GM18867 (cell line): ENCODE data around the gene DLG2.
"Not testable (repeated sequence)": the region's sequence is repeated elsewhere in the genome, so short reads cannot be mapped to it uniquely, and the experiment has no call there.

ENCODE experiments used
- ATAC-seq: cut with Tn5 transposase; IDR thresholded peaks from one replicate; pipeline ENCODE4 v1.9.1; 2021; ENCODE audit warnings: mild to moderate bottlenecking, moderate library complexity; ENCODE audit not compliant: unreplicated experiment

DLG2 gene

DNA sequence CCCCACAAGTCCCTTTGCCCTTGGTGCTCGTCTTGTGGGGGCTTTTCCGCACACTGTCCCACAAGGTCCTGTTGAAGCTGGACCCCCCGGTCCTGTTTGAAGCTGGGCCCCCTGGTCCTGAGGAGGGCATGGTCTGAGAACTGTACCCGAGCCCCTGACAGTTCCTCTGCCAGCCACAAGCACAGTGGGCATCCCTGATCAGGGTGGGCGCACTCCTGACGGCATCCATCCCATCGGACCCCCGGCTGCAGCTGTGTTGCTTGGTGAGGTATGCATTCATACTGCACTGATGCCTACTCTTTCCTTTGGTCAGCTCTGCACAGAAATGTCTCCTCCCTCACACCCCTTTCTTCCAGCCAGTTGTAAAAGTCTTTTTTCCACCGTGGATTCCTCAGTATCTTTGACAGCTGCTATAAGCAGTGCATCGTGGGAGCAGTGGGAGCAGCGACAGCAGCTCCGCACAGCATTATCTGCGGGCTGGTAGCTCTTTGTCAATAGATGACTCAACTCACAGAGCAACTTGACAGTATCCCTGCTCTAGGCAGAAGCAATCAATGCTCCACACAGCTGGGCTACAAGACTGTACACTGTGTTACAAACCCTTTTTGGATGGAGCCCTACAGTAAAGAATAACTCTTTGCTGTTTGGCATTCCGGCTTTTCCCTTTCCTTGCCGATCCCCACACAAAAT is 1310.1 kb downstream of the DLG2 start:
- ATAC-seq = no peak

DNA sequence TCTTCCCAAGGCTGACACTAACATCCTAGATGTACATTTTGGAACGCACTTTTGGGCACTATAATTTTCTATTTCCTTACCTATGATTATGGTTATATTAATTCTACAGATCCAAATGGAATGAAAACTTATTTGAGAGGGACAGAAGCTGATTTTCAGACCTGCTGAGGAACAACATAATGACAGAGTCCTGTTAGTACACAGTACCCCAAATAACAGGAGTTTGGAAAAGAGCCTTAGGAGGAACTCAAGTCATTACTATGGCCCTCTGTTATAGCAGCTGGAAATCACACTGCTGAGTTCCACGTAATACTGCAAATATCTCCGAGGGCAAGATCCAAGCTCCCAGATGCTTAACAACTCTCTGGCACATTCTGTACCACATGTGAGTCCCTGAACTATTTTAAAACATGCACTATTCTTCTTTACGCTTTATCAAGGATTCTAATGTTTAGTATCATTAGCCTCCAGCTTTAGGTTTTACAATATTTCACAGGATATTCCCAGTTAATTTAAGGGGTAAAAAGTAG is 1313.2 kb downstream of the DLG2 start:
- no peak for ATAC-seq

DNA sequence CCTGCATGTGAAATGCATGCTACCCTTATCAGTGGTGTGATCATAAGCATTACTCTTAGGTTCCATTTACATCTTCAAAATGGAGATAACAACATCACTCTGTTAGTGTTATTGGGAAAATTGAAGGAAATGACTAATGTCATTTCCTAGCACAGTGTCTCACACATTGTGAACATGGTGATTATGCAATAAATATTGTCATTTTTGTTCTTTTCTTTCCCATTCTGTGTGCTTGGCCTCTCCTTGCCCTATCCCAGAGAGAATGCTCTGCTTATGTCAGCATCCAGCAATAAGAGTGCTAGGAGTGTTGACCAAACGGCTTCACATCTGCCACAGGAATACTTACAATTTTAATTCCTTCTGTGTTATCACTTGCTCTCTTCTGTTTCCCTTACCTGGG is 1316.9 kb downstream of the DLG2 start:
- ATAC-seq = no peak

DNA sequence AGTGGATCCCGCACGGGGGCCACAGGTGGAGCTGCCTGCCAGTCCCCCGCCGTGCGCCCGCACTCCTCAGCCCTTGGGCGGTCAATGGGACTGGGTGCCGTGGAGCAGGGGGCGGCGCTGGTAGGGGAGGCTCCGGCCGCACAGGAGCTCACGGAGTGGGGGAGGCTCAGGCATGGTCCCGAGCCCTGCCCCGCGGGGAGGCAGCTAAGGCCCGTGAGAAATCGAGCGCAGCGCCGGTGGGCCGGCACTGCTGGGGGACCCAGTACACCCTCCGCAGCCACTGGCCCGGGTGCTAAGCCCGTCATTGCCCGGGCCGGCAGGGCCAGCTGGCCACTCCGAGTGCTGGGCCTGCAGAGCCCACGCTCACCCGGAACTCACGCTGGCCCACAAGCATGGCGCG is 1318.7 kb downstream of the DLG2 start:
- not testable (repeated sequence) for ATAC-seq

DNA sequence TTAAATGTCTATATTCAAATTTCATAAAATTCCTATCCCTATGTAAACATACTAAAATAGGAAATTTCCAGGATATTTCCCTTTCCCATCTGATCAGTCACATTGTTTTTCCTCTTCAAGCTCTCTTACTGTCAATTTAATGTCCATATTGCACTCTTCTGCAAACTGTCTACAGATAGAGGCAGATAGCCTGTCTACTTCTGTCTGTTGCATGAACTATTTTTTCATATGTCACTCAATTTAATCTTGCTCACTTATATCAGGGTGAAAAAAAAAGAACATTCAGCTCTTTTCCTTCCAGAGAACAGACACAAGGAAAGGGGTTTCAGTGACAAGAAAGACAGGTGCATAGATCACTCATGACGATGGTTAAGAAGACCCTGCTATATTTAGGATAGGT is 1327.1 kb downstream of the DLG2 start:
- no peak for ATAC-seq

DNA sequence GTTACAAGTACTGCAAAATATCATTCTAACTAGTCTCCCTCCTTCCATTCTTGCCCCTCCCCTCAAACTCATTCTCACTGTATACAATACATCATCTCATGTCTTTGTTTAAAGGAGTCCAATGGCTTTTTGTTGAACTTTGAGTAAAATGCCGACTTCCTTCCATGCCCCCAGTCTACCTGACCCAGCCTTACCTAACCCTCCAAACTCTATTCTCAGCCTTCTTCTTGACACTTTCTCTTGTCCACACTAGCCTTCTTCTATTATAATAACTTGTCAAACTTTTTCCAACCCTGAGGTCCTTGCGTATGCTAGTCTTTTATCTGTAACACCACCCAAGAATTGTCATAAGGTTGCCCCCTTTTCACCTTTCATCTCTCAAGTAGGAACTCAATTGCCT is 1329.6 kb downstream of the DLG2 start:
- ATAC-seq = no peak

DNA sequence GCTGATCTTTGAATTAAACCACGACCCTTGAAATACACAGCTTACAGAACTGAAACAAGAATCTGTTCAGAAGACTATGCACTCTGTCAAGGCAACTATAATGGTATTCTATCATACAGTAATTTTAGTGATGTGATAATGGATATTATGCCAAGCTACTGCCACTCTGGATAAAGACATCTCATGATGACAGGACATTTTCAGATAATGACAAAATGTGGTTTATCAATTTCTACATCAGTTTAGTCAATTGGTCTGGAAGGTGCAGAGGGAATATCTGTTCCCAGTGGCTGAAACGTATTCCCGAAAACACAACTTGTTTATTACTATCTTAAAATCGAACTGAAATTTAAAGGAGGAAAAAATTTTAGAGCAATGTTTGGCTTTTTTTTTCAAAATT is 1331.3 kb downstream of the DLG2 start:
- ATAC-seq = no peak

DNA sequence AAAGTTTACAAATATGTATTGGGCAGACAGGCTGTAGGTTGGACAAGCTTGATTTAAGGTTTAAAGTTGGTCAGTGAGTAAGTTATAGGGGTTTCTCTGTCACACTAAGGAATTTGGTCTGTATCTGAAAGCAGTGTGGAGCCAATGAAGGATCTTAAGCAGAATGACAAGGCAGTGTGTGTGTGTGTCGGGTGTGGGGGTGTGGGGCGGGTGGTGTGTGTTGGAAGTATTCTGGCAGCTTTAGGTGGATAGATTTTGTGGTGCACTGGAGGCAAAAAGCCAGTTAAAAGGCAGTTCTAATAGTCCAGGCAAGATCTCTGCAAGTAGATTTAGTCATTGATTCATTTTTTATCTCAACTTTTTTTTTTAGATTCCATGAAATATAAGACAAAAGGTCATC is 1334.2 kb downstream of the DLG2 start:
- no peak for ATAC-seq

DNA sequence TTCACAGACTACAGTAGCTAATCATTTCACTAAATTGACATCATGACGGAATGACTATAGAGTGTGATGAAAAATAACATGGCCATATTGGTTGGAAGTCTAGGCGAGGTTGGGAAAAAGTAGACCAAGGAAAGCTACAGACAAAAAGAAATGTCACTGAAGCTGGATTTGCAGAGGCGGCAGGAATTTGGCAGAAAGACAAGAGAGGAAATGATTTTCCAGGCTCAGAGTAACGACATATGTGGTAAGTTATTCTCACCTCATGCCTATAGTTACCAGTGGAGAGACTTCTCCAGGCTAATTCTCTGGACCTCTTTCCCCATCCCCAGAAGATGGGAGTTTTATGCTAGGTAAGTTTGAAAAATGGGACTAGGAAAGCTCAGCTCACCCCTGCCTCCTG is 1335.1 kb downstream of the DLG2 start:
- no peak for ATAC-seq

DNA sequence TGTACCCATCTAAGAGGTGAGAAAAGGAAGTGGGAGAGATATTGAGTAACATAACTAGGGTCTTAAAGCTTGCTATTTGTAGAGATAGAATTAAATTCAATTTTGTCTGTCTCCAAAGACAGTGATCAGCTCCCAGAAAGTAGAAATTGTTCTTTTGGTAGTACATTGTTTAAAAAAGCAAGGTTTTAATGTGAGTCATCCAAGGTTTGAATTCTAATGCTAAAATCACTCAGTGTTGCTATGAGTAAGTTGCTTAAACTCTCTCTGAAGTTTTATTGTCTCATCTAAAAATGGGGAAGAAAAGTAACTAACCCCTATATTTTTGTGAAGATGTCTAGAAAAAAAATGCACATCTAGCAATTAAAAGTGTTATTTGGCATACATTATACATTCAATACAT is 1336.5 kb downstream of the DLG2 start:
- ATAC-seq = no peak

DNA sequence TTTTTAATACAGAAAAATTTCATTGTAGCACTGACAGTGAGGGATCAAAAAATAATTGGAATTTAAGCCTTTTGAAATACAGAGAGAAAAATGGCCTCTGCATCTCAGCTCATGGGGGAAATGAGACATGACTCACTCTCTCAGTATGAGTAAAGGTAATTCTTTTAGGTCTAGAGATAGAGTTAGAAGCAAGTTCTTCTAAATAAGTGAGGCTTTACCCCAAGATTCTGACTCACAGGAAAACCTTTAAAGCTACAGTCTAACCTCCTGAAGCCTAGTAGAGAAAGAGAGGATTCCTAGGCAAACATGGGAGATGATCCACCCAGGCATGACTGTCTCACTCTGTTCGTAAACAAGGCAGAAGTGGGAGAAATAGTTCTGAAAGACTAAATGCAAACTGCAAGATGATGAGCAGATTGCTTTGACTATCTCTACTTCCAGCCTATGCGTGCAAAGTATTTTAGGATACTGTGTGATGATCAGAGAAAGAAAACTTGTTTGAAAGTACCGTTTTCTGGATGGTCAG is 1337.7 kb downstream of the DLG2 start:
- ATAC-seq = peak; percentile 98

DNA sequence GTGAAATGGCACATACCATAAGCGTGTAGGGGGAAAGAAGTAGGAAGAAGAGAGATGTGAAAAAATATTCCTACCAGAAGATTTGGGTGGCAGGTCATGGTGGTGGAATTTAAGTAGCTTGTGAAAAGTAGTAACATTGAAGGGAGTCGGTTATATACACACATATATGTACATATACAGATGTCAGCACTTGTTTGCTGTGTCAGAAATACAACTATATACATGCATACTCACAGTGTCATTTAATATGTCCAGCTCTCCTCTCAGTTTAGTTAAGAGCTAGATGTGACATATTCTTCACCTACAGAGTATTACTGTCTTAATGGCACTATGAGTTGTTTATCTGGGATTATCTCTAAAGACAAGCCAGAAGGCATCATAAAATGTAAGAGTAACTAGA is 1353.6 kb downstream of the DLG2 start:
- ATAC-seq = no peak

DNA sequence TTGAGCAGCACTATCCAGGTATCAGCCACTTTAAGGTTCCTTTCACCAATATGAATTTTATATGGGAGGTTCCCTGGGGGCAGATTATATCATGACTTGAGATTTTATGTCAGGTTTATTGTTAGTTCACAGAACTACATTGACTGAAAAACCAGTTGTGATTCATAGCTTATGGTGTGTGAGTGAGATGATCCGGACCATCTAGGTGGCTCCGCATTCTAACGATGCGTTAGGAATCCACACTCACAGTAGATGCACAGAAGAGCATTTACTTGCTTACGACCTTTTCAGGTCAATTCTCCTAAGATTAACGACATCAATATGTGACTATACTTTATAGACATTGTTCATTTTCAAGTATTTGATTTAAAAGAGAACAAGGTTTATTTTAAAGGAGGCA is 1356.7 kb downstream of the DLG2 start:
- ATAC-seq = no peak

DNA sequence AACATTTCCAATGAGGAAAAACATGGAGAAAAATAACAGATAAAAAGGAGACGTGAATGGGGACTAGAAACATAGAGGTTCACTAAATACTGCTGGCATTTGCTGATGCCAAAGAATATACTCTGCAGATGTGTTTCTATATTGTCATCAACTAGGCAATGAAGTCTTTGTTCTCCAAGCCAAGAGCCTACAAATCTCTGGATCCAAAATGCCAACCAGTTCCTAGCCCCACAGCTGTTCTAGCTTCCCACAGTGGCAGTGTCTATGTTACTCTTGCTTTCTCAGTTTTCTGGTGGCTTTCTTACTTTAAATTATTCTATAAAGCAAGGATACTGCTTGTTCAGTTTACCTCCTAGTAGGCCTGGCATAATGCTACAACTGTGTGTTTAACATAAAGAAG is 1363.1 kb downstream of the DLG2 start:
- no peak for ATAC-seq

DNA sequence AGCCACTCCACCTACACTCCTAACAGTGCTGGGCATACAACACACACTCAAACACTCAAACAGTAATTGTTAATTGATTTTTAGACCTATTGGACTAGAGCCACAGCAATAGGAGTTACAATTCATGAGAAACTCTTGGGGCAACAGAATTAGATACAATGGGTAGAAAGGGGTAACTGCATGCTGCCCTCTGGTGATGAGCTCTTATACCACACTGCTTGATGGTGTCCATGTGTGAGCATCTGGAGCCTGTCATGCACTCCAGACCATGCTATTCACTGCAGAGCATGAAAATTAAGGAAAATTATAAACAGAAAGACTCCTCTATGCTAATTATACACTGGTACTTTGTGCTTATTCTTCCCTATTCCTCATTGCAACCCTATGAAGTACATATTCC is 1365.4 kb downstream of the DLG2 start:
- peak; percentile 60 for ATAC-seq

DNA sequence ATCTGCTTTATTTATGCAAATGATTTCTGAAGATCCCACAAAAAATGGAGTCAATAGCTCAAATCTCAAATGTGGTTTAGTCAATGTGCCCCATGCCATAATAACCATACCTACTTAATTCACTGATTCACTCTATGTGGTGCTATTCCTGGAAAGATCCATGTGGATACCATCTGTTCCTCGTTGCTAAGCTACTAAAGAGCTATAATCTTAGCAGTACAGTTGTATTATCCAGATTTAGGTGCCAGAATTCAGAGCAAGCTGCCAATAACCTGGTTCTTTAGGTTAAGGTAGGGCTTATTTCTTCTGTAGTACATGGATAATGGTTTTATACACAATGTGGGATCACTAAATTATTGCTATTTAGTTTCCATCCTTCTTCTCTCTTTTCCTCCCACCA is 1366.3 kb downstream of the DLG2 start:
- ATAC-seq = no peak

DNA sequence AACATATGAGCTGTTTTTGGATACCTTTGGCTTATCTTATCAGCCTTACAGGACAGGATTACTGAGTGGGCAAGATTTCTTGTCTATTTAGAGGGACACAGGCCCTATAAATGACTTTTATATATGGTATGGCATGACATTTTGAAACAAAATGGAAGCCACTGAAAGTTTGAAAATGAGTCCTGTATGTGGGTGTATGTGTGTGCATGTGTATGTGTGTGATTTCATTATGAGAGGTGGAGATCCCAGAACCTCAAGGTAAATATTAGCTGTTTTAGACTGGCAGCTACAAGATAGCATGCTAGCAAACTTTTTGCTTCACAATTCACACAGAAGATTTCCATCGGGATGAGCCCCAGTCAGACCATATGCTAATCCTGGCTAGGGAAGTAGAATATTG is 1370.5 kb downstream of the DLG2 start:
- peak; percentile 36 for ATAC-seq

DNA sequence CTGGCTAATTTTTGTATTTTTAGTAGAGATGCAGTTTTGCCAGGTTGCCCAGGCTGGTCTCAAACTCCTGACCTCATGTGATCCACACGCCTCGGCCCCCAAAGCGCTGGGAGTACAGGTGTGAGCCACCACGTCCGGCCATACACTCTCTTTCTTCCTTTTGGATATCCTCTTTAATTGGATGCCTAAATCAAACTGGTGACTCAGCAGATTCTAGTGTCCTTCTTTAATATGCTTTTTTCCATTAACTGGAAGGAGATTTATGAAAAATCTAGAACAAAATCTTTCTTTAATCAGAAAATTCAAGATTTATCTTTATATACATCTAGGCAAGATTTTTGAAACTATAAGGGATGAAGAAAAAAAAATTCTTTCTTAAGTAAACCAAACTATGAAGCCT is 1371.7 kb downstream of the DLG2 start:
- no peak for ATAC-seq

DNA sequence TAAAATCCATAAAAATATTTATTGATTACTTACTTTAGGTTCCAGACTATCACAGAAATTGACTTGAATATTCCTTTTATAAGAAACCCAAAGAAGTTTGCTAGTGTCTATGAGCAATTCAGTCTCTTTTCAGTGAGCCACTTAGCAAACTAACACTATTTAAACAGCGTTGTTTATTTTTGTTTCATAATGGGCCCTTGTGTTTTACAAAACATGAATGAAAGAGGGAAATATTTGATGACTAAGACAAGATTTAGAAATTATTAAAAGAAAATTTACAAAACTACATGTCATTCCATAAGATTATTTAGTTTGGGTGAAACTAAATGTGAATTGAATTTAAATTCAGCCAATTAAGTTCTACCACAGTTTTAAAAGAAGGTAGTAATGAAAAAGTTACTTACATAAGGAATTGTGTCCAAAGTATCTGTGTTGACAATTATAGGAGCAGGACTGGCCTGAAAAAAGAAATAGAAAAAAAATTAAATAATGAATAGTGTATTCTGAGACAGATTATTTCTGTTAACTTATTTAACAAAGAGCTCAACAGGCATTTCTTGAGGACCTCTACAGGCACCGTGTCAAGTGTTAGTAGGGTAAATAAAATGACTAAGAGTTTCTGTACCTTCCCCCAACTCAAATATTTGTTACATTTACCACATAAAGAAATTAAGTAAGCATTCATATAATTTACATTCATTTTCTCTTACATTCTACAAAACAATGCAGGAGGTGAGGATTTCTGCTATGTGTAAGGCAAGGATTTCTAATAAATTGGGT is 1376.1 kb downstream of the DLG2 start:
- no peak for ATAC-seq

DNA sequence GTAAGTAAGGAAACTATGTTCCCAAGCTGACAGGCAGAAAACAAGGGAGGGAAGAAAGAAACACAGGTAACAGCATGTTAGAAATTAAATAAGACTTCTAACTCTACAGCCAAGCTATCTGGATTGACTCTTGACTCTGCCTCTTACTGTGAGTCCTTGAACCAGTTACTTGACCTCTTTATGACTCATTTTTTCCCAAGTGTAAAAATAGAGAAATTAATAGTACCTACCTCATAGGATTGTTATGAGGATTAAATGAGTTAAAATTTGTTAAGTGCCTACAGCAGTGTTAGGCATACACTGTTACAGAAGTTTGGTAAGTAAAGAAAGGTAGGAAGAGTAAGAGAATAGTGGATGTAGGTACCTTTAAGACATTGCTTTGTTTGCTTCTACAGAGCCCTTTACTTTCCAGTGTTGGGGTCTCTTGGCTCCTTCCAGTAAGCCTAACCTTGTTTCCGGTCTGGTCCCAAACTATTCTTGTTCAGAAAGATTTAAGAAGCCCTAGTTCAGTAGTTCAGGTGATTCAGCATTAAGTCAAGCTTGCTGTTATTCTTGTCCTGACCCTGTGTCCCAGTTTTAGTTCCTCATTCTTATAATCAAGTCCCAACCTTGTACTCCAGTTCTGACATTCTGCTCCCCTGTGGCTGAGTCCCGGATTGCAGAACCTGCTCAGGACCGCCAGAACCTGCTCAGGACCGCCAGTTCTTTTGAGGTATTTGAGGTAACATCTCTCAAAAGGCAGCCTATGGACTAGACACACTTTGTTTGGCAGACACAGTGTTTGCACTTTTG is 1377.6 kb downstream of the DLG2 start:
- ATAC-seq = peak; percentile 81

DNA sequence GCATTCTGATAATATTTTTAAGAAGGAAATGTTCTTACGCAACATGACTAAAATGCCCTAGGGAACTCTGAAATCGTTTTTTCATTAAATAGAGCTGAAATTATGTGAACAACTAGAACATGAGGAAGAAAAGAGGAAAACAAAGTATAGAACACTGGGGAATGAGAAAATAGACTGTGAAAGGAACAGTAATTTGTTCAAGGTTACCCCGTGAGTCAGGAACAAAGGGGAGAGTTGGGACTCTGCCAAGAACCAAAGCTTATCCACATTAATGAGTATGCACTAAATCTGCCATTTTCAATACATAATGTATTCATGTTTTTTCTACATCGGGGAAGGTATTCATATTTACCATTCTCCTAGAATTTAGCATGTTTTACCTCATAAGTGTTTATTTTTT is 1379.2 kb downstream of the DLG2 start:
- no peak for ATAC-seq
